ENCODE results near the gene TOP2B.

GRCh38 chr3:25662736-25663320, 1.9 kb downstream of the TOP2B start:
- TF ChIP-seq CTCF (conservative IDR thresholded peaks at IDR 0.05 in 1 of 2, IDR thresholded peaks at IDR 0.05 in 1 of 2; ENCODE audit: low read depth in 1 of 2, low read length in 2 of 2), result no peak
- TF ChIP-seq EZH2 (IDR thresholded peaks at IDR 0.05; ENCODE audit: low read length, missing control alignments), result no peak
